Large intestine (tissue), 3 donors: ENCODE measurements around the gene DOK7. TPM values are rescaled to one million over a fixed set of nuclear protein-coding genes. Genes with fewer than 3 reads are reported as not detected.

ENCODE experiments used
- DNase-seq, 2 donors: peaks; one replicate each; pipeline versions ENCODE4 v3.0.0 to v3.0.0-alpha.2; 2013
- H3K27ac ChIP-seq: one replicate; pipeline ENCODE4 v1.5.1; 2013; ENCODE audit warnings: low read length
- H3K27me3 ChIP-seq: 2 replicates; pipeline ENCODE4 v1.6.1; 2013; ENCODE audit warnings: low read length; ENCODE audit not compliant: control insufficient read depth, insufficient read depth
- H3K36me3 ChIP-seq: 2 replicates; pipeline ENCODE4 v1.6.1; 2013; ENCODE audit warnings: low read length; ENCODE audit not compliant: control insufficient read depth, insufficient read depth
- H3K4me1 ChIP-seq: one replicate; pipeline ENCODE4 v1.6.1; 2013; ENCODE audit warnings: low read length; ENCODE audit not compliant: control insufficient read depth, insufficient read depth
- H3K4me3 ChIP-seq: one replicate; pipeline ENCODE4 v1.5.1; 2013; ENCODE audit warnings: low read length
- H3K9me3 ChIP-seq: one replicate; pipeline ENCODE4 v1.6.1; 2013; ENCODE audit warnings: mild to moderate bottlenecking, low read depth, low read length, moderate library complexity; ENCODE audit not compliant: control insufficient read depth
- WGBS: methylation state at CpG from one replicate; pipeline ENCODE4 v1.1.5; 2013; ENCODE audit warnings: low lambda C conversion rate; ENCODE audit not compliant: insufficient coverage; 5-methylcytosine and 5-hydroxymethylcytosine counted together
- polyA plus RNA-seq: library from polyadenylated mRNA; unstranded; fragments of 120-200 nt; gene quantifications from one replicate; pipeline ENCODE4 v1.2.1, GENCODE V29; 2013

Gene DOK7
- polyA plus RNA-seq, 1 donor: 8.5 TPM

DNA sequence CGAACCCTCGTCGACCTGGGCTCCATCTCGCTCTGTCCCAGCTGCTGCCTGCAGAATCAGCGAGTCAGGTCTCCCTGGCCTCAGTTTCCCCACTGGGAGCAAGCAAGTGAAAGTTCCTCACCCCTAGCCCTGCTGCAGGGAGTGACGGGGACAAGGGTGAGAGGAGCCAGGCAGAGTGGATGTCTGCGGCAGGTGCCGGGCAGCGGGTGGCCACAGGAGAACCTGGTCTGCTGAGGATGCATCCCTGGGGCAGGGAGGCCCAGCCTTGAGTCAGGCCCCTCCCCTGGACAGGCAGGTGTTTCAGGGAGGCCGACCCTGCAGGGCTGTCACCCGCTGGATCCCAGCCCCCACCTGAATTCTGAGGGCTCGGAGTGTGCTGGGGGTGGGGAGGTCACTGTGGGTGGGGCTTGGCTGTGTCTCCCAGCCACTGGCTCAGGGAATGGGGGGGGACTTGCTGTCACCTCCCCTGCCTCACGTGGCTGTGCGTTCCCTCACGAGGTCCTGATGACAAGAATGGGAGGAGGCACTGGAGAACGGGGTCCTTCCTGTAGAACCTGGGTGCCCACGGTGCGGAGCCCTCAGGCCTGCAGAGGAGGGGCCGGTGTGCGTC is 35.9 kb downstream of the DOK7 start:
- no peak overlapping the region for H3K27ac ChIP-seq
- no peaks in the 10 kb centered on the region for H3K27me3 ChIP-seq
- no CpG with 5 or more reads among the region's 20 CpGs for WGBS
- H3K9me3 ChIP-seq: peaks cover 2% of the 10 kb centered on the region
- DNase-seq: no peak
- H3K36me3 ChIP-seq: peaks cover 41% of the 10 kb centered on the region
- H3K4me3 ChIP-seq: no peak overlapping the region
- peaks cover 47% of the 10 kb centered on the region for H3K4me1 ChIP-seq

DNA sequence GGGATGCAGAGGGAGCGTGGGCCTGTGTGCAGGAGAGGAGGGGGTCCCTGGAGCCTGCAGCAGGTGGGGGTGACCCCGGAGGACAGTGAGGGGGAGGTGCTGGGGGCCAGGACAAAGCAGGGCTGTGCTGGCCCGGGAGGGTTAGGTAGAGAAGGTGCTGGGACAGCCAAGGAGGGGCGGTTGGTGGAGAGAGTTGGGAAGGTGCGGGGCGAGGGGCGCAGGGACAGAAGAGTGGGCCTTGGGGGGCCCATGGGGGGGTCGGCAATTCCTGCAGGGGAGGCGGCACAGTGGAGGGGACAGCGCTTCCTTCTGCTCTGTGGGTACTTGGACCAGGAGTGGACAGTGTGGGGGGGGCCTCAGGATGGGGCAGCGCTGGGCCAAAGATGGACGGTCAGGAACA is 36.6 kb downstream of the DOK7 start:
- Histone ChIP-seq H3K4me1 (peaks cover 40% of the 10 kb centered on the region), H3K4me3 (no peak overlapping the region), H3K36me3 (peaks cover 43% of the 10 kb centered on the region), H3K27me3 (no peaks in the 10 kb centered on the region), H3K27ac (no peak overlapping the region), H3K9me3 (peaks cover 2% of the 10 kb centered on the region)
- 100% methylated on average over 4 of the region's 12 CpGs for WGBS
- no peak for DNase-seq

GRCh38 chr4:3500111-3500510 is 37.0 kb downstream of the DOK7 start:
- no peaks in the 10 kb centered on the region for H3K27me3 ChIP-seq
- no peak for DNase-seq
- H3K27ac ChIP-seq: no peak overlapping the region
- H3K4me3 ChIP-seq: no peak overlapping the region
- H3K36me3 ChIP-seq: peaks cover 47% of the 10 kb centered on the region
- peaks cover 2% of the 10 kb centered on the region for H3K9me3 ChIP-seq
- H3K4me1 ChIP-seq: peaks cover 36% of the 10 kb centered on the region
- no CpG with 5 or more reads among the region's 17 CpGs for WGBS

GRCh38 chr4:3500634-3501101 is 37.6 kb downstream of the DOK7 start:
- Histone ChIP-seq H3K27me3 (no peaks in the 10 kb centered on the region), H3K4me1 (peaks cover 30% of the 10 kb centered on the region), H3K36me3 (peaks cover 52% of the 10 kb centered on the region), H3K9me3 (peaks cover 2% of the 10 kb centered on the region), H3K4me3 (no peak overlapping the region), H3K27ac (no peak overlapping the region)
- no CpG with 5 or more reads among the region's 29 CpGs for WGBS
- no peak for DNase-seq

GRCh38 chr4:3501126-3501824 is 38.2 kb downstream of the DOK7 start:
- no peak overlapping the region for H3K27ac ChIP-seq
- peaks cover 57% of the 10 kb centered on the region for H3K36me3 ChIP-seq
- H3K4me1 ChIP-seq: peaks cover 24% of the 10 kb centered on the region
- no peak for DNase-seq
- no peak overlapping the region for H3K4me3 ChIP-seq
- H3K9me3 ChIP-seq: peaks cover 2% of the 10 kb centered on the region
- no CpG with 5 or more reads among the region's 24 CpGs for WGBS
- H3K27me3 ChIP-seq: no peaks in the 10 kb centered on the region

DNA sequence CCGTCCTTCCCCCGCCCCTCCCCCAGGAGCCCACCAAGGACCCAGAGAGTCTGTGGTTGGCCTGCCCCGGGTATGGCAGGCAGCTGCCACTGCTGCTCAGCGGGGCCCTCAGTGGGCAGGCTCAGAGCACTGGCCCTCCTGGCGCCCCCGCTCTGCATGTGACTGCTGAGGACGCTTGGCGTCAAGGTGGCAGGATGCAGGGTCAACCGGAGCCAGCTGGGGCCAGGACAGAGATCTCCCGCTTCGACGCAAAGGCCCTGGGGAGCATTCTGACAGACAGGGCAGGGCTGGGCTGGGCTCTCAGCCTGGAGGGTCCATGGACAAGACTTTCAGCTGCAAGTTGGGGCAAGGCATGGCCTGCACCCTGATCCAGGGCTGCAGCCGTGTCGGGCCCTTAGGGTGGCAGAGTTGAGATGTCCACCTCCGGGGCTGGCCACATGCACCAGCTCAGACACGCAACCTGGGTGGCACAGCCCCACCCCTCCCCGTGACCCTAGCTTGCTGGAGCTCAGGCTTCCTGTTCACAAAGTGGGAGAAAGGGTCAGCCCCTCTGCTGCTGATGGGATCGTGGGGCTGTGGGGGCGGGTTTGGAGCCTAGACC is 38.8 kb downstream of the DOK7 start:
- no peak for DNase-seq
- WGBS: no CpG with 5 or more reads among the region's 19 CpGs
- Histone ChIP-seq H3K36me3 (peaks cover 60% of the 10 kb centered on the region), H3K27me3 (no peaks in the 10 kb centered on the region), H3K27ac (no peak overlapping the region), H3K4me1 (peaks cover 18% of the 10 kb centered on the region), H3K9me3 (peaks cover 2% of the 10 kb centered on the region), H3K4me3 (no peak overlapping the region)

GRCh38 chr4:3502941-3503936 is 40.1 kb downstream of the DOK7 start:
- Histone ChIP-seq H3K4me3 (no peak overlapping the region), H3K4me1 (peaks cover 6% of the 10 kb centered on the region), H3K27me3 (no peaks in the 10 kb centered on the region), H3K9me3 (no peaks in the 10 kb centered on the region), H3K36me3 (peaks cover 65% of the 10 kb centered on the region), H3K27ac (no peak overlapping the region)
- no CpG with 5 or more reads among the region's 39 CpGs for WGBS
- no peak for DNase-seq

DNA sequence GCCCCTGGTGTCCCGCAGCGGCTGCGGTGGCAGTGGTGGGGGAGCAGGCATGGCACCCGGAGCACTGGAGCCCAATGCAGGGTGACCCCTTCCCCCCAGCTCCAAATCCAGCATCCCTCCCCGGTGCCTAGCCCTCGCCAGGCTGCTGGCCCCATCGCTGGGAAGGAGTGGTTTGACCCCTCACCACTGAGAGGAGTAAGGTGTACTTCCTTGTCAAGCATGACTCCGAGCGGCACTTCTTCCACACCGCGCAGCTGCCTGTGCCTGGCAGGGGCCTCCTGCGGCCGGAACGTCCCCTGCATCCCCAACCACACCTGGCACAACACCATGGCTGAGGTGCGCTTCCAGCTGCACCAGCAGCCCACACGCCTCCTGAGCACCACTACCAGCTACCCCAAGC is 42.1 kb downstream of the DOK7 start:
- no CpG with 5 or more reads among the region's 16 CpGs for WGBS
- Histone ChIP-seq H3K4me3 (no peak overlapping the region), H3K27ac (no peak overlapping the region), H3K27me3 (no peaks in the 10 kb centered on the region), H3K9me3 (no peaks in the 10 kb centered on the region), H3K36me3 (peaks cover 71% of the 10 kb centered on the region), H3K4me1 (no peaks in the 10 kb centered on the region)
- no peak for DNase-seq

DNA sequence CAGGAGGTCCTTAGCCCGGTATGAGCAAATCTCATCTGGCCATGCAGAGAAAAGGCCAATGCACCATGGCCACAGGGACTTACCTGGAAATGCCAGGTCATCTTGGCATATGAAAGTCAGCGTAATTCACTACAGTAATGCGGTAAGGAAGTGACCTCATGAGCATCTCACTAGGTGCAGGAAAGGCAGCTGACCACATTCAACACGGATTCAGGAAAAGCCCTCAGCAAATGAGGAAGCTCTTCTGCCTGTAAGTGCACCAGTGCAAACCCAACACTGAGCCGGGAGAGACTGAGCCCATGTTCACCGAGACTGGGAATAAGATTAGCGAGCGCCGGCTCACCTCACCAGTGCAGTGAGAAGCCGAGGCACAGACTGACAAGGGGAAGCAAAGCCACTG is 45.4 kb downstream of the DOK7 start:
- WGBS: no CpG with 5 or more reads among the region's 10 CpGs
- Histone ChIP-seq H3K4me3 (no peak overlapping the region), H3K27ac (no peak overlapping the region), H3K9me3 (peaks cover 5% of the 10 kb centered on the region), H3K27me3 (no peaks in the 10 kb centered on the region), H3K4me1 (no peaks in the 10 kb centered on the region), H3K36me3 (peaks cover 74% of the 10 kb centered on the region)
- no peak for DNase-seq

GRCh38 chr4:3510481-3510880 is 47.4 kb downstream of the DOK7 start:
- H3K4me3 ChIP-seq: no peak overlapping the region
- WGBS: no CpG with 5 or more reads among the region's 16 CpGs
- H3K27ac ChIP-seq: no peak overlapping the region
- DNase-seq: no peak
- peaks cover 10% of the 10 kb centered on the region for H3K9me3 ChIP-seq
- no peaks in the 10 kb centered on the region for H3K27me3 ChIP-seq
- peaks cover 11% of the 10 kb centered on the region for H3K4me1 ChIP-seq
- H3K36me3 ChIP-seq: peaks cover 79% of the 10 kb centered on the region
